CD4-positive, alpha-beta T cell treated with Interleukin-6 at 100 ng/mL for 8 hours (primary cell): Measurements from ENCODE around the gene SFN.

Experiments
- DNase-seq: peaks from one replicate; pipeline ENCODE4 v3.0.0-alpha.2; 2020; ENCODE audit warnings: mixed read lengths, low spot score

SFN gene

GRCh38 chr1:26911399-26912146 is 48.6 kb downstream of the SFN start:
- DNase-seq = no peak

GRCh38 chr1:26912147-26912490 is 49.2 kb downstream of the SFN start:
- no peak for DNase-seq

- no peak for DNase-seq
These were observed 50.4 kb downstream of the SFN start for GRCh38 chr1:26913389-26913753.
